DMS 273 treated with DMSO at 0.1 percent for 48 hours (cell line): ENCODE results near the gene LRG1.
"Not testable (repeated sequence)": the region's sequence is repeated elsewhere in the genome, so short reads cannot be mapped to it uniquely, and the experiment has no call there.

Experiments
- DNase-seq: peaks from one replicate; lab custom pipeline; 2025; lab: John Stamatoyannopoulos, UW

Gene LRG1

DNA sequence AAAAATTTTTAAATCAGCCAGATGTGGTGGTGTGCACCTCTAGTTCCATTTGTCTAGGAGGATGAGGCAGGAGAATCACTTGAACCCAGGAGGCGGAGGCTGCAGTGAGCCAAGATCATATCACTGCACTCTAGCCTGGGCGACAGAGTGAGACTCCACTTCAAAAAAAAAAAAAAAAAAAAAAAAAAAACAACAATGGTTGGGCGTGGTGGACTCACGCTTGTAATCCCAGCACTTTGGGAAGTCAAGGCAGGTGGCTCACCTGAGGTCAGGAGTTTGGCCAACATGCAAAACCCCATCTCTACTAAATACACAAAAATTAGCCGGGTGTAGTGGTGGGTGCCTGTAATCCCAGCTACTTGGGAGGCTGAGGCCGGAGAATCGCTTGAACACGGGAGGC lies 12.5 kb downstream of the LRG1 start:
- not testable (repeated sequence) for DNase-seq

DNA sequence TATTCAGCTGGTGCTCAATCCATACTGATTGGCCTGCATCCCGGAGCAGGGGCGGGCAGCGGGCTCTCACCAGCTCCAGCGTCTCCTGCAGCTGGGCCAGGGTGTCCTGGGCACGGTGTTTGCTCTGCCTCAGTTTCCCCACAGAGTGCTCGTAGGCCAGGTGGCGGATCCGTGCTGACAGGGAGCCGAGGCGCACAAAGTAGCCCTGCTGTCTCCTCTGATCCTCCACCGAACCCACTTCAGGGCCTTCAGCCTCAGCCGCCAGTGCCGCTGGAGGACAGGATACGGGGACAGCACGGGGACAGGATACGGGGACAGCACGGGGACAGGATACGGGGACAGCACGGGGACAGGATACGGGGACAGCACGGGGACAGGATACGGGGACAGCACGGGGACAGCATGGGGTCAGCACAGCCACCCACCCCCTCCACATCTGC lies 14.3 kb downstream of the LRG1 start:
- DNase-seq, result no peak

DNA sequence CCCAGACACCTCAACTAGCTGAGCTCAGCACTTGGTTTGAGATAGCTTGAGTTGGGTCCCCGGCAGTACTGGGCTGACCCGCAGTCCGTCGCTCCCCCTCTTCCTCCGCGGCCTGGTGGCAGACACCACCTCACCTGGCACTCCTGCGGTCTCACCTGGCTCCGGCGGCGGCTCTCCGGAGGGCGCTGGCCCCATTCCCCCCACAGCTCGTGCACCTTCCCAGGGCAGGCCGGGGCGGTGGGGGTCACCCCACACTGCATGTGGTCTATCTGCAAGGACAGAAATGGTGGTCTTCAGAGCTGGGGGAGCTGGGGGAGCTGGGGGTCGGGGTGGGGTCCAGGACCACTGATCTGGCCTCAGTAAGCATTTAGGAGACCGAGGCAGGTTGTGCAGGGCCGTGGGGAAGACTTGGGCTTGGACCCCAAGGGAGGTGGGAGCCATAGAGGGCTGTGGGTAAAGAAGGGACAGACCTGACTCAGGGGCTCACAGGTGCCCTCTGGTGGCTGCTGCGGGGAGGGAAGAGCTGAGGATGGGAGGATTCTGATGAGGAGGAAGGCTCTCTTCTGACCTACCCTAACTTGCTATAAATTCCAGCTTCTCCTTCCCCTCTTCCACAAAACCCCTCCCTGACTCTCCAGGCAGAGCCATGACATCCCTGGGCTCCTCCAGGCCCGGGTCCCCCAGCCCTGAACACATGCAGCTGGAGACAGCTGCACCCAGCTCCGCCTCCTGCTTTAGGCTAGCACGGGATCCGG lies 14.9 kb downstream of the LRG1 start:
- DNase-seq, result no peak

DNA sequence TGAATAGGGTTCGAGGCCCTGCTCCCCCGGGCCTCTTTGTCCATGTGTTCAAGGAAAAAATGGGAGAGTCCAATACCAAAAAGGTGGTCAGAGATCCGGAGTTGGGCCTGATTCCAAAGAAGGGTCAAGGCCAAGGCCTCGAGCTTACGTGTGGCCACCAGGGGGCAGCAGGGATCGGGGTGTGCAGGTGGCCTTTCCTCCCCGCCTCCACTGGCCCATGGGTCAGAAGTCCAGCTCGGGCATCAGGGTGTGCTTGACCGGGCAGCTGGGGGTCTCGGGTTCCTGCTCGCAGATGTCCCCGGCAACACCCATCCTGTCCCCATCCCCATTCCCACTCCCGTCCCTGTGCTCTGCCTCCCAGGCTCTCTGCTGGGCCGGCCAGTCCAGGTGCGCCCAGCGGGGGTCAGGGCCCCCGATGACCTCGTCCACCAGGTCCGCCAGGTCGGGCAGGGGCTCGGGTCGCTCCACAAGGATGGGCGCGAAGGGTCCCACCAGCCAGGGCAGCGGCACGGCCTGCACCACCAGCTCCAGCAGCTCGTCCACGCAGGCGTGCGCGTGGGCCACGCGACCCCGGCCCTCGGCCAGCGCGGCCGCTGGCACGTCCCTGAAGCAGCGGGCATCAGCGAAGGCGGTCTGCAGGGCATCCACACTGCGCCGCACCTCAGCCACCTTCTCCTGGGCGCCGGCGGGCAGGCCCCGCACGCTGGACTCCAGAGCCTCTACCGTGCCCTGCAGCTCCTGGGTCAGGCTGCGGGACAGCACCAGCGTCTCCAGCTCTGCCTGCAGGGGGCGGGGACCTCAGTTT lies 16.3 kb downstream of the LRG1 start:
- DNase-seq, result no peak

DNA sequence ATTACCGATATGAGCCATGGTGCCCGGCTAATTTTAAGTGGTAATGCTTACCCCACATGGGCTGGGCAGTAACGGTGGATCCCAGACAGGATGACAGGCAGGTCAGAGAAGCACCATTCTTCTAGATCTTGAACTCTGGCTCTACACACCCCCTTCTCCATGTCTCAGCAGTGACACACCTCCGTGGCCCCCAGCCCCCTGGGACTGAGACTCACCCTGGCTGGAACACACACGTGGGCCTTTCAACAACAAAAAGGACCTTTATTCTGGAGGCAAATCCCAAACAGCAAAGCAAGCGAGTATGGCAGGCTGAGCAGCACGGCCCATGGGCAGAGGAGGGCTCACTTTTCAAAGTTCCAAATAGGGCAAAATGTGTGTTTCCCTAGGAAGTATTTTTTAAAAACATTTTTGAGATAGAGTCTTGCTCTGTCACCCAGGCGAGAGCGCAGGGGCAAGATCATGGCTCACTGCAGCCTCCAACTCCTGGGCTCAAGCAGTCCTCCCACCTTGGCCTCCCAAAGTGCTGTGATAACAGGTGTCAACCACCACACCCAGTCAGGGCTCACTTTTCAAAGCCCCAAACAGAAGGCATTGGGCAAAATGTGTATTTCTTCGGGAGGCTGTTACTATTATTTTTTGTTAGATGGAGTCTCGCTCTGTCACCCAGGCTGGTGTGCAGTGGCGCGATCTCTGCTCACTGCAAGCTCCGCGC lies 17.4 kb downstream of the LRG1 start:
- DNase-seq, result no peak

DNA sequence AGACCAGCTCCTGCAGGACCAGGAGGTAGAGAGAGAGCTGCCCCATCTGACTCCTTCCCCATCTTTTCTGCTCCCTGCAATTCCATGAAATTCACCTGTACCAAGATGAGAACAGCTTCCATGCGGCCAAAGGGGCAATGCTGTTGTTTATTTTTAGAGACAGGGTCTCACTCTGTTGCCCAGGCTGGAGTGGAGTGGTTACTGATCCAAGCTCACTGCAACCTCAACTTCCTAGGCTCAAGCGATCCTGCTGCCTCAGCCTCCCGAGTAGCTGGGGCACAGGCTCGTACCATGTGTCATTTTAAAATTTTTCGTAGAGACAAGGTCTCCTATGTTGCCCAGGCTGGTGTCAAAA lies 18.0 kb downstream of the LRG1 start:
- no peak for DNase-seq

DNA sequence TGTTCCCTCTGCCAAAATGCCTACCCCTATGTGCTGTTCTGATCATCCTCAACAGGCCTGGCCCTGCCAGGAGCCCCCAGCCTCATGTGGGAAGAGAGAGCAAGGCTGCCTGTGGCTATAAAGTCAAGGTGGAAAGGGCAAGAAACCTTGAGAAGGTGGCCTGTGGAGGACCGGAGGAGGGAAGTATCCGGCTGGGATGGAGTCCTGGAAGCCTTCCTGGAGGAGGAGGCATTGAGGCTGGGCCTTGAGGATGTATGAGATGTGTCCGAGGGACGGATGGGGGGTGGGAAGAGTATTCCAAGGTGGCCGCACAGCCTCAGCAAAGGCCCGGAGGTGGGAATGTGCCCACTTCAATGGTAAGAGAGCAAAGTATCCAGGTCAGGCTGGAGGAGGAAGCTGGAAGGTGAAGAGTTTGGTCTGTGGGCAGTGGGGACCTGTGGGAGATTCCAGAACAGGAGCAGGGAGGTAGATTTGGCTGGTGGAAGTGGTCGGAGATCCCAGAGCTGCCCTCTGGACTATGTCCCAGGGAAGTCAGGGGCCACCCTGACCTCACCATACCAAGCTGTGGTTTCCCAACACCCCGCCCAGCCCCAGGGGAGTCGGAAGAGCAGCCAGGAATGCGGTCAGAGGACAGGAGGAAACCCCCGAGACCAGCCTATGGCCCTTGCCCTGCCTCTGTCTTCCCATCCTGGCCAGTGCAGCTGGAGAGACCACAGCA lies 18.5 kb downstream of the LRG1 start:
- no peak for DNase-seq

DNA sequence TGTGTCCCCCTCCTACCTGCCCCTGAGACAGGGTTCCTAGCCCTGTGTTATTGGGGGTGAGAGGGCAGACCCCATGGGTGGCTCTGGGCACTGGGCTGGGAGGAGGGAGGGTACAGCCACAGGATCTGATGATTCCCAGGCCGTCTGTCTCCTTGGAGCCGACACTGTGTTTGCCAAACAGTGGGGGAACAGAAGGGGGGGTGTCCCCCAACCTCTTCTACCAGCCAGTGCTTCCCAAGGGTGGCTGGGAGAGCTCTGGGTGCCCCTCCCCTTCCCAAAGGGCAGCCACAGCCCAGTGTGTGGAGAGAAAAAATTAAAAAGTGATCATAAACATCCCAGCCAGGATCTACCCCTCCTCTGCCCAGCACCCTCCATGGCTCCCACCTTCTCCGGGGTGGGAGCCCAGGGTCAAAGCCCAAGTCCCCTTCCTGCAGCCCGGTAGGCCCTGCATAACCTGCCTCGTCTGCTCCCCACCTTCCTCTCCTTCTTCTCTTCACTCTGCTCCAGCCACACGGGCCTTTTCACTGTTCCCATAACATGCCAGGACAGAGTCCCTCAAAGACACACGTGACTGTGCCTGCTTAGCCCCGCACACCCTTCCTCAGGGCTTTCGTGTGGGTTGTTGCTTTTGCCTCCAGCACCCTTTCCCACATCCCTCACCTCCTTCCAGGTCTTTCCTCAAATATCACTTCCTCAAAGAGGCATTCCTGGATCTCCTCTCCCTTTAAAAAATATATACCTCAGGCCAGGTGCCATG lies 20.1 kb downstream of the LRG1 start:
- DNase-seq, result no peak

DNA sequence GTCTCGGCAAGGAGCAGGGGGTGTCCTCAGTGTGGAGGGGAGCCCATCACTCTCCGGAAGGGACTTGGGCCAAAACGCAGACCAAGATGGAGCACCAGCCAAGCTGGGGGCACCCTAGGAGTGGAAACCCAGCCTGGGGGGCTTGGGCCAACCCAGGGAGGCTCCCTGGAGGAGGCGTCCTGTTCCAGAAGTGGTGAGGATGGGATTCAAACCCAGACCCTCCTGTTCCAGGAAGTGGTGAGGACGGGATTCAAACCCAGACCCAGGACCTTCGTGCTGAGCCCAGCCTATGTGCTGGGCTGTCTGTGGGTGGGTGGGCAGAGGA lies 20.7 kb downstream of the LRG1 start:
- DNase-seq, result no peak

DNA sequence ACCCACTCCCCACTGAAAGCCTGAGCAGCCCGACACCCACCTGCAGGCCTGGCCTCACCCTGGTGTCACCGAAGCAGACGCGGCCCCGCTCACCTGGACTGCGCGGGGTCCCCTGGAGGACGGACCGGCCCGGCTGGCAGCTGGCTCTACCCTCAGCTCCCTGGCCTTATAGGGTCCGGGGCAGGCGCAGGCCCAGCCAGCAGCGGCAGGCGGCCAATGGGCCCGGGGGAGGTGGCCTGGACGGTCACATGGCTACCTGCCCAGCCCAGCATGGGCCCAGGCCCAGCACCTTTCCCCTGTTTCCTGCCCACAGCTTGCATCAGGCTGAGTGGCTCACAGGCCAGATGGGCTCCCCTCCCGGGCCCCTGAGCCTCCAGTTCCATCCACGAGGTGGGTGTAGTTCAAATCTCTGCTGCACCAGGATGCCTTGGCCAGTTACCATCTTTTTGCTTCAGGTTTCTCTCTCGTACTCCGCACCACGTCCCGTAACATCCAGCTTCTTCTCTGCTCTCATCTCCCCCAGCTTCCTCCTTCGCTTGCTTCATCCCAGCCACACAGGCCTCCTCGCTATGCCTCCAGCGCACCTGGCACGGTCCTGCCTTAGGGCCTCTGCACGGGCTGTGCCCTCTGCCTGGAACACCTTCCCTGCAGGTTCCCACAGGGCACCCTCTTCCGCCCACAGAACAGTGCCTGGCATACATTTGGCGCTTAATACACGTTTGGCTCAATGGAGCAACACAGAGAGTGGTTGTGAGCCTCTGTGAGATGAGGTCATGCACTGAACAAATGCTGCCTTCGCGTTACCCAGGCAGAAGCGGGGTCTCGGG lies 21.3 kb downstream of the LRG1 start, which contains the start of gene PLIN4:
Gene PLIN4, minus strand, starts transcription at position 142 of the 827 bp plus-strand sequence. CDS start 214 bp downstream, outside the sequence.
- DNase-seq, result no peak

DNA sequence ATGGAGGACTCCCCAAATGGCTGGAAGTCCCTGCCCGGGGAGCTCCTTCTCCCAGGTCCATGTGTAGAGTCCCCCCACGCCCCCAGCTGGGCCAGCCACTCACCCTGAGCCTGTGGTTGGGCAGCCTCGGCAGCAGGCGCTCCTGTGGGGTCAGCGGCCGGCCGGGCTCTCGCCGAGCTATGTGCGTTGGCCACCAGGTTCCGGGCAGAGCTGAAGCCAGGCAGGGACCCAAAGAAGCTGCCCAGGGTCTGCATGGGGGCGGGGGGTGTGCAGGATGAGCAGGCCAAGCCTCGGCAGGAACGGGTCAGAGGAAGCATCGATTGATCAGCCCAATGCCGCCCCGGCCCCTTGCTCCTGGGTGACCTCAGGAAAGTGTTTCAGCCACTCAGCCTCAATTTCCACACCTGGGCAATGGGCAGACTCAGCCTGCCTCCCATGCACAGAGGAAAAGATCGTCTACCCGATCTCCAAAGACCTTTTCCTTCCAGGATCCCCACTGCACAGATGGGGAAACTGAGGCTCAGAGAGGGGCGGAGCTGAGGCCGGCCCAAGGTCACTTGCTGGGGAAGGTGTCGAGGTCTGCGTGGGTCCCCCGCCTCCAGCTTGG lies 22.3 kb downstream of the LRG1 start:
- no peak for DNase-seq

DNA sequence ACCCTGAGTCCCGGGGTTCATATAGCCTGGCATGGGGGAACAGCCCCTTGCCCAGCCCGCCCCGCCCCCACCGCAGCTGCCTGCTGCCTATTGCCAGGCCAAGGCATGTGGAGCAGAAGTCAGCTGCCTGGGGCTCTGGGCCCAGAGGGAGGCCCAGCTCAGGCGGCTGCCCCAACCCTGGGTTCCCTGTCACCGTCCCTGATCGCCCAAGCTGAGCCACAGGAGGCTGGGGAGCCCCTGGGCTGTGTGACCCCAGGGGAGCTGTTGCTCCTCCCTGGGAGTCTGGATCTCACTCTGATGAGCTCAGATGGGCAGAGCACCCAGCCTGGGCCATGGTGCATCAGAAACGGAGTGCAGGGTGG lies 22.9 kb downstream of the LRG1 start:
- no peak for DNase-seq

DNA sequence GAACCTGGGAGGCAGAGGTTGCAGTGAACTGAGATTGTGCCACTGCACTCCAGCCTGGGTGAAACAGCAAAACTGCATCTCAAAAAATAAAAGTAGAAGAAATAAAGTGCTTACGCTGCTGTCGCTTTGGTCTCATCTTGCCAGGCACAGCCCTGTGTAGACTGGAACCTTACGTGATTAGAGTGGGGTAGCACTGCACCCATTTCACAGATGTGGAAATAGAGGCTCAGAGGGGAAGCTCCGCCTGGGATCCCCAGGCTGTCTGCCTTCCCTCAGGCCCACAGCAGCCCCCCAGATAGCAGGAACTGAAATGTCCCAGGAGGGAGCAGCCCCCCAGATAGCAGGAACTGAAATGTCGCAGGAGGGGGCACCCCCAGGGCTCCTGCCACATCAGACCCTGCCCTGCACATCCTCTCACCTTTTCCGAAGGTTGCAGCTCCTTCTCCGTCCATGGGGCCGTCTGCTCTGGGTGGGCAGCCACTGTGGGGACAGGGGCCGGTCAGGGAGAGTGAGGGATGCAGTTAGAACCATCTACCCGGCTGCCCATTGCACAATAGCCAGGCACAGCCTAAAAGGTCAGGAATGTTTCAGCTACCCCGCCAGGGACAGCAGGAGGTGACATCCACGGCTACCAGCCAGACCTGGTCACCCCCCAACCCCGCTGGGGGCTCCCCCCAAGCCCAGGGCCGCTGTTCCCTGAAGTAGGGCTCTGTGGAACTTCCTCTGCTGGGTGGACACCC lies 23.5 kb downstream of the LRG1 start:
- DNase-seq, result no peak

DNA sequence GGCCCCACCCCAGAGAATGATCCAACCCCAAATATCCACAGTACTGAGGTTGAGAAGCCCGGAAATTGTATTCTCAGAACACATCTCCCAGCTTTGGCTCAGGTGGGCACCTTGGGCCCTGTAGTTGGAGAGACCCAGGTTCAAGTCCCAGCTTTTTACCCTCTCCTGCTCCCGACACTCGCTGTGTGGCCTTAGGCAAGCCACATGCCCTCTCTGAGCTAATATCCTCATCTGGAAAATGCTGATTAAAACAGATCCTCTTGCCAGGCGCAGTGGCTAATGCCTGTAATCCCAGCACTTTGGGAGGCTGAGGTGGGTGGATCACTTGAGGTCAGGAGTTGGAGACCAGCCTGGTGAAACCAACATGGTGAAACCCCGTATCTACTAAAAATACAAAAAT lies 24.1 kb downstream of the LRG1 start:
- DNase-seq, result no peak

DNA sequence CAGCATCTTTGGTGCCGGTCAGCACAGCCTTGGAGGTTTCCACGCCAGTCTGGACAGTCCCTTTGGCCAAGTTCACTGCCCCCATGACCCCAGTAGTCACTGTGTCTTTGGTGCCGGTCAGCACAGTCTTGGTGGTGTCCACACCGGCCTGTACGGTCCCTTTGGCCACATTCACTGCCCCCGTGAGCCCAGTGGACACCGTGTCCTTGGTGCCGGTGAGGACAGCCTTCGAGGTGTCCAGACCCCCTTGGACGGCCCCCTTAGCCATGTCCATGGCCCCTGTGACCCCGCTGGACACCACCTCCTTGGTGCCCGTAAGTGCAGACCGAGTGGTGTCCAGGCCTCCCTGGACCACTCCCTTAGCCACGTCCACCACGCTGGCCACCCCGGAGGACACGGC lies 26.6 kb downstream of the LRG1 start:
- no peak for DNase-seq

DNA sequence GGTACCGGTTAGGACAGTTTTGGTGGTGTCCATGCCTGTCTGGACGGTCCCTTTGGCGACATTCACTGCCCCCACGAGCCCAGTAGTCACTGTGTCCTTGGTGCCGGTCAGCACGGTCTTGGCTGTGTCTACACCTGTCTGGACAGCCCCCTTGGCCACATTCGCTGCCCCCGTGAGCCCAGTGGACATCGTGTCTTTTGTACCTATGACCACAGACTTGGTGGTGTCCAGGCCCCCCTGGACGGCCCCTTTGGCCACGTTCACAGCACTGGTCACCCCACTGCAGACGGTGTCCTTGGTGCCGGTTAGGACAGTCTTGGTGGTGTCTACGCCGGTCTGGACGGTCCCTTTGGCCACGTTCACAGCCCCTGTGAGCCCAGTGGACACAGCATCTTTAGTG lies 27.8 kb downstream of the LRG1 start:
- no peak for DNase-seq

DNA sequence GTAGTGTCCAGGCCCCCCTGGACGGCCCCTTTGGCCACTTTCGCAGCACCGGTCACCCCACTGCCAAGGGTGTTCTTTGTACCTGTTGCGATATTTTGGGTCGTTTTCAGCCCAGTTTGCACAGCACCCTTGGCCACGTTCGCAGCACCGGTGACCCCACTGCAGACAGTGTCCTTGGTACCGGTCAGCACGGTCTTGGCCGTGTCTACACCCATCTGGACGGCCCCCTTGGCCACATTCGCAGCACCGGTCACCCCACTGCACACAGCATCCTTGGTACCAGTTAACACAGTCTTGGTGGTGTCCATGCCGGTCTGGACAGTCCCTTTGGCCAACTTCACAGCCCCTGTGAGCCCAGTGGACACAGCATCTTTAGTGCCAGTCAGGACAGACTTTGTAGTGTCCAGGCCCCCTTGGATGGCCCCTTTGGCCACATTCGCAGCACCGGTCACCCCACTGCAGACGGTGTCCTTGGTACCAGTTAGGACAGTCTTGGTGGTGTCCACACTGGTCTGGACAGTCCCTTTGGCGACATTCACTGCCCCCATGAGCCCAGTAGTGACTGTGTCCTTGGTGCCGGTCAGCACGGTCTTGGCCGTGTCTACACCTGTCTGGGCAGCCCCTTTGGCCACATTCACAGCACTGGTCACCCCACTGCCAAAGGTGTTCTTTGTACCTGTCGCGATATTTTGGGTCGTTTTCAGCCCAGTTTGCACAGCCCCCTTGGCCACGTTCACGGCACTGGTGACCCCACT lies 28.4 kb downstream of the LRG1 start:
- no peak for DNase-seq

DNA sequence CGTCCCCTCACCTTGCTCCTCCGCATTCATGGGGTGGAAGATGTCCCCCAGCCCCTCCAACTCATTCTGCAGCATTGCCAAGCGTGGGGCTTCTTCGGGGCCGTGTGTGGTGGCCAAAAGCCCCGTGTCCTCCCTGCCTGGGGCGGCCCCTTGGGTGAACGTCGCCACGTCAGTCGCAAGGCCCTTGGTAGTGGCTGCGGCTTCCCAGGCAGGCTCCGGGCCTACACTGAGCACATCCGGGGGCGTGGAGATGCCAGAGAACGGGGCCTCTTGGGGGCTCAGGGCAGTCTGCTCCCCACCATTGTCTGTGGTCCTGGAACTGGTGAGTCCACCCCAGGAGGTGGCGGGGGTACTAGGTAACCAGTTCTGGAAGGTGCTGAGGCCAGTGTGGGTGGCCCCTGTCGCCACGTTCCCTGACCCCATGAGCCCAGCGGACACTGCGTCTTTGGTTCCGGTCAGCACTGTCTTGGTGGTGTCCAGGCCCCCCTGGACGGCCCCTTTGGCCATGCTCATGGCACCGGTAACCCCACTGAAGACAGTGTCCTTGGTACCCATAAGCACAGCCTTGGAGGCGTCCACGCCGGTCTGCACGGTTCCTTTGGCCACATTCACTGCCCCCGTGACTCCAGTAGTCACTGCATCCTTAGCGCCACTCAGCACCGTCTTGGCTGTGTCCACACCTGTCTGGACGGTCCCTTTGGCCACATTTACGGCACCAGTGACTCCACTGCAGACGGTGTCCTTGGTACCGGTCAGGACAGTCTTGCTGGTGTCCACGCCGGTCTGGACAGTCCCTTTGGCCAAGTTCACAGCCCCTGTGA lies 29.2 kb downstream of the LRG1 start:
- no peak for DNase-seq
